LNCAP (cell line): Measurements from ENCODE around the gene CST4.

ENCODE experiments used
- TF ChIP-seq, protein P1 (sequence below): fragments of 450-650 bp; IDR thresholded peaks from 2 replicates; pipeline ENCODE4 v1.5.1; 2017; ENCODE audit warnings: mild to moderate bottlenecking

Gene CST4

DNA sequence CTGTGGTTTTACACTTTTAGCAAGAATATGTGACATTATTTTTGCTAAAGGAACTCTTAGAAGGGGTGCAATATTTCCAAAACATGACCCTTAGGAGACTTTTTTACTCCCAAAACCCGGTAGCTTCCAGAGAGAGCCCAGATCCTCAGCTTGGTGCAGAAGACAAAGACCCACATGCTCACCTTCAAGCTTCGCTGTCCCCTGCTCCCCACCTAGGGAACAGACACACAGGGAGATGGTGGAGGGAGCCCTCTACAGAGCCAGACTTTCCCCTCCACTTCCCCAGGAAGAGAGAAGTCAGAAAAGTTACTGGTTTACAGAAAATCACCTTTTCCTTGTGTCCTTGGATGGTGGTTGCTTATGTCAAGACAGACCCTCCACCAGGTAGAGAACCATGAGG, 5.0 kb downstream of the CST4 start:
- TF ChIP-seq, protein P1, sequence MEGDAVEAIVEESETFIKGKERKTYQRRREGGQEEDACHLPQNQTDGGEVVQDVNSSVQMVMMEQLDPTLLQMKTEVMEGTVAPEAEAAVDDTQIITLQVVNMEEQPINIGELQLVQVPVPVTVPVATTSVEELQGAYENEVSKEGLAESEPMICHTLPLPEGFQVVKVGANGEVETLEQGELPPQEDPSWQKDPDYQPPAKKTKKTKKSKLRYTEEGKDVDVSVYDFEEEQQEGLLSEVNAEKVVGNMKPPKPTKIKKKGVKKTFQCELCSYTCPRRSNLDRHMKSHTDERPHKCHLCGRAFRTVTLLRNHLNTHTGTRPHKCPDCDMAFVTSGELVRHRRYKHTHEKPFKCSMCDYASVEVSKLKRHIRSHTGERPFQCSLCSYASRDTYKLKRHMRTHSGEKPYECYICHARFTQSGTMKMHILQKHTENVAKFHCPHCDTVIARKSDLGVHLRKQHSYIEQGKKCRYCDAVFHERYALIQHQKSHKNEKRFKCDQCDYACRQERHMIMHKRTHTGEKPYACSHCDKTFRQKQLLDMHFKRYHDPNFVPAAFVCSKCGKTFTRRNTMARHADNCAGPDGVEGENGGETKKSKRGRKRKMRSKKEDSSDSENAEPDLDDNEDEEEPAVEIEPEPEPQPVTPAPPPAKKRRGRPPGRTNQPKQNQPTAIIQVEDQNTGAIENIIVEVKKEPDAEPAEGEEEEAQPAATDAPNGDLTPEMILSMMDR, result no peak

DNA sequence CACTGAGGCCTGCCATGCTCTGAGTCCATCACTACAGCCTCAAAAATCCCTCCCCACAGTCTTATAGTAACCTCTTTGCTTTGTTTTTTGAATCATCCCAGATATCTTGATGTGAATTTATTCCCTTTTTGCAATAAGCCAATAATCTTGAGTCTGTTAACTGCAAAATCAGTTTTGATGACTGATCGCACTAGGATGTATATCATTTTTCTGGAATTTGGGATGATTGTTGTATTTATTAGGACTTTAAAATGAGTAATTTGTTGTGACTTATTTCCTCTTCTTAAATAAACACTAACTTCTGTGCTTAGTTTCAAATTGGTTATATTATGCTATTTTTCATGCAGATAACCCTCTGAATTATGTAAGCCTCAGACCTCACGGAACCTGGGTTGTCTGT, 5.6 kb downstream of the CST4 start:
- TF ChIP-seq, protein P1, result no peak

DNA sequence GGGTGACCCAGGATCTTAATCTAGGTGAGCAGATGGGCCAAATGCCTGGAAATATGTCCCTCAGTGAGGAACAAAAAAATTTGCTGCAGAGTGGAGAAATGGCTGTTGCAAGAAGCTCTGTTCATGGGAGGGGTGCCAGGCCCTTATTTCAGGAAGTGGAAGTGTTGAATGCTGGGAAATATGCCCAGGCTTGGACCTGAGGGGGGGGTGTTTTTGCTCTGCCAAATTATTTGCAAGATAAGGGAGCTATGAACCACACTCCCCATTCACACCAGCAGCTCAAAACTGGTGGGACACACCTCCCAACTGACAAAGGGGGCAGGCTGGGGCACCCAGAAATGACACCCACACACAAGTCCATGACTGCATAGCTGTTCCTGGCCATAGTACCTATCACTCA, 8.7 kb downstream of the CST4 start:
- TF ChIP-seq, protein P1, result no peak

DNA sequence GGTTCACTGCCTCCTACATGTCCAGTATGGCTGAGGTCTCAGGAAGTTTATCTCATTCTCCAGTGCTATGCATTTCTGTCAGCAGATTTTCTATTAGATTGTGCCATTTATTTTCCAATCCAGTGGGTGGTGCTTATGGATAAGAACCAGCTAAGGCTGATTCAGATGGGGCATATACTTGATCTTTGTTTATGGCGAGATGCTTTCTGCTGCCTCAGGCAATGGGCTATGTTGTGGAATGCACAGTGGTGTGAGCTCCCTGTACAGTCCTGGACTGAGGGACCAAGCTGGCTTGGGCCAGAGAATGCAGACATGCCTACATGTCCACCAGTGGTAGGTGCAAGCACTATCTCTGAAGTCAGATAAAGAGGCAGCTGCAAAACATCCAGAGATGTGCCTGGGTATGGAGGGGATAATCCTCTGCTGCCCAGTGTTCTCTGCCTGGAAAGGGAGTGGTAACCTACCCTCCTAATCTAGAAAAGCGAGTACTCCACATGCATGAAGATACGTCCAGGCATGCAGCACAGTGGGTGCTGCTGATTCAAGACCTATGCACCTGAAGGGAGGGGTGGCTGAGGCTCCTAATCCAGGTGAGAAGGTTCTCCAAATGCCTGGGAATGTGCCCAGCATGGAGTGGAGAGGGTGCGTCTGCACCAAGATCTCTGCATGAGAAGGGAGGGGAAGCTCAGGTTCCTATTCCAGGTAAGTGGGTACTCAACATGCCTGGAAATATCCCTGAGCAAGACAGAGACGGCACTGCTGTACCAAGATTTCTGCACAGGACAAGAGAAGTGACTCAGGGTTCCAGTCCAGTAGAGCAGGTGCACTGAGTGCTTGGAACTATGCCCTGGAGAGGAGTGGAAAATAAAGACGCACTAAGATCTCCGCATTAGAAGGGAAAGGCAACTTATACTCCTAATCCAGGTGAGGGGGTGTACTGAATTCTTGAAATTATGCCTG, 9.4 kb downstream of the CST4 start:
- TF ChIP-seq, protein P1, result no peak

DNA sequence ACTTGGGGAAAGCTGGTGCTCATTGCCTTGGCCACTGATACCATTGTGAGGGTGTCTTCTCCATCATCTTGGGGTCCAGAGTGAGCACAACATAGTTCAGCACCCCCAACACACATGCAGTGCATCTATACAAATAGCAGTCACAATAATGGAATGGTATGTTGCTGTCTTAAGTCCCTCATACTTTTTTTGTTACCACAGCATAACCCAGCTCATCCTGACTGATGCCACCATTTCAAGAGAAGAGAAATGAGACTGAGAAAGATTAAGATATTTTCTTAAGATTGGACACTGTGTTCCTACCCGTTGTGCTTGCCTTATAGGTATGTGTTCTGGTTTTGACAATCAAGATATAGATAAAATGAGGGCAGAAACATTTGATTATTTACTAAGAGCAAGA, 15.6 kb downstream of the CST4 start:
- TF ChIP-seq, protein P1, result no peak

DNA sequence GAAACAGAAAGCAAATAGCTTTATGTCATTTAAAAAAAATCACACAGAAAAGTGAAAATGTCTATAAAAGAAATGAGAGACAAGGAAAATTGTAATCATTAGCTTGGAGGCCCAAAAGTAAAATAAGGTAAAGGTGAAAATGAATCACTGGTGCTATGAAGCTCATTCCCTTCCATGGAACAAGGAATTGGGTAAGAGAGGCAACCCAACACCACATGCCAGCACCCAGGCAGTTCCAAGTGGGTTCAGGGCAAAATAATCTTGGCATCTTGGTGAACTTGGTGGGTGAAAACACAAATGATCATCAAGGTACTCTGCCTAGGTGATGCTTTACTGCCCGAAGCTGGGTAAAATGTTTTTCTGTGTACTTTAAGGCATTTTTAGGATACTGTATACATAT, 16.7 kb downstream of the CST4 start:
- TF ChIP-seq, protein P1, result no peak

DNA sequence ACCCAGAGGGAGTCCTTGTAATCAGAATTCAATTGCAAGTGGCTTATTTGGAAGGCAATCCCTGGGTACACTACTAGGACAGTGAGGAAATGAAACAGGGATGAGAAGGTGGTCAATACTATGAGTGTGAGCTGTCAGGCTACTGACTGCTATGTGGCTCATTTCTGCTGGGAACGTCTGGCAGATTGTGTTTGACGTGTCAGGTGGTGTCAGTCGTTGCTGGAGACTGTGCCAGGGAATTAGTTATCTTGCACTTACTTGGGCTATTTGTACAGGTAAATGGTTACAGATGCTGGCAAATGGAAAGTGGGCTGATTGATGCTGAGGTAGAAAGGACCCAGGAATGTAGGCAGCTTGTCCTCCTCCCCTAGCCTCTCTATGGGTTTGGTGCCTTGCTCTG, 17.4 kb downstream of the CST4 start:
- TF ChIP-seq, protein P1, result no peak
